ENCODE data around the gene PPFIA2. TPM values are rescaled to one million over a fixed set of nuclear protein-coding genes. Genes with fewer than 3 reads are reported as not detected.

The PPFIA2 gene
- polyA plus RNA-seq, 1 donor from 2014 or later = 65.3 TPM

DNA sequence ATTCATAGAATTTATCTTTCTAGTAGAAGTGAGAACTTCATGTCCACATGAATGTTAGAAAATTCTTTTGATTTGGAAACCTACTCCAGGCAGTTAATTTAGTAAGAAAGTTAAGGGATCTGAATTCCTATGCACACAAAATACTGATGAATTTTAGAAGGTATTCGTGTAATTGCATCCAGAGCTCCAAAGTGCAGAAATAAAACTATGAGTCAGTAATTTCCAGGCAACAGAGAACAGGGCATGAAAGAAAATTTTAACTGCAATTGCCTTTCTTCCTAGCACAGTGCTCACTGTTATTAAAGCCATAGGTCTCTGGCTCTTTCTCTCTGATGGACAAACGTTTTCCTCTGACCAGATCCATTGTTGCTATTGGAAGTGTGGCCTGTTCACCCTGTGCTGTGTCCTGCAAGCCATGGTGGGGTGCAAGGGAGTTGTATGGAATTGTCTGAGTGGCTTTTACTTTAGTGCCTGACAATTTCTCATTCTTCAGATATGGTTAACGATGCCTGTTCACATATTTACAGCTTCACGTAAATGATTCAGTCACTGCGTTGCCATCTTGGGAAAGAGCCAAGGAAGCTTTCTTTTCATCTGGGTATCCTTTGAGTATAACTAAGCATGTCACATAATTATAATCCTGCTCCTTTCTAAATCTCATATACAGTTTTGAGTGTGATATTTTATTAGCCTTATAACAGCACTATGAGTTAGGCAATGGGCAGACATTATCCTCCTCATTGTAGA lies 536.1 kb downstream of the PPFIA2 start:
- Histone ChIP-seq H4K20me1 (ENCODE audit: insufficient read depth) (no peaks in the 10 kb centered on the region), H3K9me3 (ENCODE audit: low read length) (no peaks in the 10 kb centered on the region), H3K79me2 (replicated peaks; ENCODE audit: insufficient read depth, low read length) (no peaks in the 10 kb centered on the region), H3K9me2 (ENCODE audit: insufficient read depth, low read length) (no peaks in the 10 kb centered on the region), H2AFZ (ENCODE audit: low read depth, low read length) (no peak overlapping the region), H3K27ac (ENCODE audit: low read length) (no peak overlapping the region), H3K4me3 (ENCODE audit: low read length) (no peak overlapping the region), H3F3A (ENCODE audit: insufficient read depth, low read length, poor library complexity, severe bottlenecking) (no peaks in the 10 kb centered on the region), H3K27me3 (ENCODE audit: insufficient read depth, low read depth, low read length) (no peaks in the 10 kb centered on the region), H3K4me2 (ENCODE audit: low read length) (no peak overlapping the region), H3K9ac (ENCODE audit: low read length) (no peak overlapping the region), H3K36me3 (ENCODE audit: insufficient read depth, low read length) (no peaks in the 10 kb centered on the region)
- TF ChIP-seq TAF1 (IDR thresholded peaks at IDR 0.05; ENCODE audit: low read depth) (no peak), EP300 (conservative IDR thresholded peaks at IDR 0.05; ENCODE audit: poor library complexity, severe bottlenecking) (no peak), EZH2 (IDR thresholded peaks at IDR 0.05; ENCODE audit: borderline replicate concordance, insufficient read depth, low read length, poor library complexity, severe bottlenecking) (no peak), MXI1 (conservative IDR thresholded peaks at IDR 0.05; ENCODE audit: poor library complexity, severe bottlenecking) (no peak), RAD21 (conservative IDR thresholded peaks at IDR 0.05) (no peak), POLR2AphosphoS5 (IDR thresholded peaks at IDR 0.05) (no peak), SMC3 (conservative IDR thresholded peaks at IDR 0.05; ENCODE audit: poor library complexity) (no peak)
- TF ChIP-seq, protein P1, sequence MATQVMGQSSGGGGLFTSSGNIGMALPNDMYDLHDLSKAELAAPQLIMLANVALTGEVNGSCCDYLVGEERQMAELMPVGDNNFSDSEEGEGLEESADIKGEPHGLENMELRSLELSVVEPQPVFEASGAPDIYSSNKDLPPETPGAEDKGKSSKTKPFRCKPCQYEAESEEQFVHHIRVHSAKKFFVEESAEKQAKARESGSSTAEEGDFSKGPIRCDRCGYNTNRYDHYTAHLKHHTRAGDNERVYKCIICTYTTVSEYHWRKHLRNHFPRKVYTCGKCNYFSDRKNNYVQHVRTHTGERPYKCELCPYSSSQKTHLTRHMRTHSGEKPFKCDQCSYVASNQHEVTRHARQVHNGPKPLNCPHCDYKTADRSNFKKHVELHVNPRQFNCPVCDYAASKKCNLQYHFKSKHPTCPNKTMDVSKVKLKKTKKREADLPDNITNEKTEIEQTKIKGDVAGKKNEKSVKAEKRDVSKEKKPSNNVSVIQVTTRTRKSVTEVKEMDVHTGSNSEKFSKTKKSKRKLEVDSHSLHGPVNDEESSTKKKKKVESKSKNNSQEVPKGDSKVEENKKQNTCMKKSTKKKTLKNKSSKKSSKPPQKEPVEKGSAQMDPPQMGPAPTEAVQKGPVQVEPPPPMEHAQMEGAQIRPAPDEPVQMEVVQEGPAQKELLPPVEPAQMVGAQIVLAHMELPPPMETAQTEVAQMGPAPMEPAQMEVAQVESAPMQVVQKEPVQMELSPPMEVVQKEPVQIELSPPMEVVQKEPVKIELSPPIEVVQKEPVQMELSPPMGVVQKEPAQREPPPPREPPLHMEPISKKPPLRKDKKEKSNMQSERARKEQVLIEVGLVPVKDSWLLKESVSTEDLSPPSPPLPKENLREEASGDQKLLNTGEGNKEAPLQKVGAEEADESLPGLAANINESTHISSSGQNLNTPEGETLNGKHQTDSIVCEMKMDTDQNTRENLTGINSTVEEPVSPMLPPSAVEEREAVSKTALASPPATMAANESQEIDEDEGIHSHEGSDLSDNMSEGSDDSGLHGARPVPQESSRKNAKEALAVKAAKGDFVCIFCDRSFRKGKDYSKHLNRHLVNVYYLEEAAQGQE (IDR thresholded peaks at IDR 0.05; ENCODE audit: borderline replicate concordance) = no peak
- TF ChIP-seq, protein P2, sequence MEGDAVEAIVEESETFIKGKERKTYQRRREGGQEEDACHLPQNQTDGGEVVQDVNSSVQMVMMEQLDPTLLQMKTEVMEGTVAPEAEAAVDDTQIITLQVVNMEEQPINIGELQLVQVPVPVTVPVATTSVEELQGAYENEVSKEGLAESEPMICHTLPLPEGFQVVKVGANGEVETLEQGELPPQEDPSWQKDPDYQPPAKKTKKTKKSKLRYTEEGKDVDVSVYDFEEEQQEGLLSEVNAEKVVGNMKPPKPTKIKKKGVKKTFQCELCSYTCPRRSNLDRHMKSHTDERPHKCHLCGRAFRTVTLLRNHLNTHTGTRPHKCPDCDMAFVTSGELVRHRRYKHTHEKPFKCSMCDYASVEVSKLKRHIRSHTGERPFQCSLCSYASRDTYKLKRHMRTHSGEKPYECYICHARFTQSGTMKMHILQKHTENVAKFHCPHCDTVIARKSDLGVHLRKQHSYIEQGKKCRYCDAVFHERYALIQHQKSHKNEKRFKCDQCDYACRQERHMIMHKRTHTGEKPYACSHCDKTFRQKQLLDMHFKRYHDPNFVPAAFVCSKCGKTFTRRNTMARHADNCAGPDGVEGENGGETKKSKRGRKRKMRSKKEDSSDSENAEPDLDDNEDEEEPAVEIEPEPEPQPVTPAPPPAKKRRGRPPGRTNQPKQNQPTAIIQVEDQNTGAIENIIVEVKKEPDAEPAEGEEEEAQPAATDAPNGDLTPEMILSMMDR (IDR thresholded peaks at IDR 0.05; ENCODE audit: poor library complexity, severe bottlenecking) = no peak

DNA sequence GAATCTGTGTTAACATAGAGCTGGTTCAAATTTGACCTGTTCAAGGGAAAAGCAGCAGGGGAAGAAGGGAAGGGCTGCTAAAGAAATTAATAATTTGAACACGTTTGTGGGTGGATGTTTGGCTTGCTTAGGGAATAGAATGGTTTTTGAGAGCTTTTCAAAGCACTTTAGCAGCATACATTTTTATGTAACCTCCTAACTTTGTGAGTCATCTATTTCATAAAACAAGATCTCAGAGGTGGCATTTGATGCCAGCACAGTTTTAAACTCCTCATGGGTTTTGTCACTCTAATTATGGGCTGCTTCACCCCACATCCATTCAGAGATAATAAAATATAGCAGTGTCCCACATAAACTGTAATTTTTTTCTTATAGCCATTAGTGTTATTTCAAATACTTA lies 537.5 kb downstream of the PPFIA2 start:
- Histone ChIP-seq H4K20me1 (ENCODE audit: insufficient read depth) (no peaks in the 10 kb centered on the region), H3K4me3 (ENCODE audit: low read length) (no peak overlapping the region)

More for the DNA sequence above, 537.5 kb downstream of the PPFIA2 start:
- Histone ChIP-seq H3K36me3 (ENCODE audit: insufficient read depth, low read length) (no peaks in the 10 kb centered on the region), H3K79me2 (replicated peaks; ENCODE audit: insufficient read depth, low read length) (no peaks in the 10 kb centered on the region), H3K27me3 (ENCODE audit: insufficient read depth, low read depth, low read length) (no peaks in the 10 kb centered on the region), H3K9me2 (ENCODE audit: insufficient read depth, low read length) (no peaks in the 10 kb centered on the region), H3K9ac (ENCODE audit: low read length) (no peak overlapping the region), H3K4me2 (ENCODE audit: low read length) (no peak overlapping the region), H2AFZ (ENCODE audit: low read depth, low read length) (no peak overlapping the region), H3K9me3 (ENCODE audit: low read length) (no peaks in the 10 kb centered on the region), H3K27ac (ENCODE audit: low read length) (no peak overlapping the region), H3F3A (ENCODE audit: insufficient read depth, low read length, poor library complexity, severe bottlenecking) (no peaks in the 10 kb centered on the region)
- TF ChIP-seq MXI1 (conservative IDR thresholded peaks at IDR 0.05; ENCODE audit: poor library complexity, severe bottlenecking) (no peak), EP300 (conservative IDR thresholded peaks at IDR 0.05; ENCODE audit: poor library complexity, severe bottlenecking) (no peak), POLR2AphosphoS5 (IDR thresholded peaks at IDR 0.05) (no peak), EZH2 (IDR thresholded peaks at IDR 0.05; ENCODE audit: borderline replicate concordance, insufficient read depth, low read length, poor library complexity, severe bottlenecking) (no peak), RAD21 (conservative IDR thresholded peaks at IDR 0.05) (no peak)
- TF ChIP-seq, protein P1 (IDR thresholded peaks at IDR 0.05; ENCODE audit: borderline replicate concordance) = no peak

Data from neural cell (in vitro differentiated cells).